Choroid plexus epithelial cell (primary cell): ENCODE results near the gene NPC1L1.
A peak's percentile ranks its signal among the peaks of the same experiment; 100 is the strongest.

Experiments
- DNase-seq: peaks from one replicate; pipeline ENCODE4 v3.0.0-alpha.2; 2010; ENCODE audit warnings: low read depth
- H3K4me3 ChIP-seq: 2 replicates; pipeline ENCODE4 v1.5.1; 2011; ENCODE audit warnings: low read depth, mild to moderate bottlenecking, control low read depth, low read length, moderate library complexity
- CTCF ChIP-seq: conservative IDR thresholded peaks from 2 replicates; pipeline ENCODE4 v1.5.1; 2011; ENCODE audit warnings: low read depth, mild to moderate bottlenecking, control low read depth, inconsistent platforms, low read length, moderate library complexity

The NPC1L1 gene

GRCh38 chr7:44463169-44463808 is 77.8 kb downstream of the NPC1L1 start:
- peak; percentile 61 for DNase-seq
- peak; percentile 48 for TF ChIP-seq CTCF
- H3K4me3 ChIP-seq, result no peak overlapping the region
